H1 (cell line): Measurements from ENCODE around the gene SEPTIN2. TPM values are rescaled to one million over a fixed set of nuclear protein-coding genes. Genes with fewer than 3 reads are reported as not detected.

ENCODE experiments used
- CTCF ChIA-PET: fragments of 300-600 bp; sonication (Branson Sonifier 250); formaldehyde crosslinking; loops from one replicate; lab custom pipeline; 2021; ENCODE audit not compliant: partially characterized antibody; lab: Charles Lee
- POLR2A ChIA-PET: fragments of 300-600 bp; sonication (Branson Sonifier 250); formaldehyde crosslinking; loops from one replicate; lab custom pipeline; 2021; ENCODE audit warnings: inconsistent platforms; ENCODE audit not compliant: partially characterized antibody; lab: Charles Lee
- DNase-seq, 2 experiments: peaks; one replicate each; pipeline versions ENCODE4 v3.0.0 to v3.0.0-alpha.2; 2010 to 2022; ENCODE audit warnings: low spot score in 2 of 2, low read depth in 1 of 2, mixed read lengths in 1 of 2
- FAIRE-seq: peaks from 2 replicates; lab custom pipeline; 2011; peaks lifted over from hg19 to GRCh38; lab: Jason Lieb, UNC
- H2AFZ ChIP-seq: 2 replicates; pipeline ENCODE4 v1.8.1; 2012; ENCODE audit warnings: low read length, inconsistent platforms
- H2AK5ac ChIP-seq: 2 replicates; pipeline ENCODE4 v1.6.1; 2013; ENCODE audit warnings: low read depth, low read length
- H2BK120ac ChIP-seq: replicated peaks from 2 replicates; pipeline ENCODE3; 2013; ENCODE audit warnings: low read depth, low read length, inconsistent platforms
- H2BK12ac ChIP-seq: 2 replicates; pipeline ENCODE4 v1.6.1; 2013; ENCODE audit warnings: low read depth, low read length
- H2BK15ac ChIP-seq: 2 replicates; pipeline ENCODE4 v1.6.1; 2013; ENCODE audit warnings: low read length
- H2BK20ac ChIP-seq: 2 replicates; pipeline ENCODE4 v1.6.1; 2013; ENCODE audit warnings: low read length
- H2BK5ac ChIP-seq: 2 replicates; pipeline ENCODE4 v1.6.1; 2013; ENCODE audit warnings: low read depth, low read length
- H3K14ac ChIP-seq: 2 replicates; pipeline ENCODE4 v1.6.1; 2013; ENCODE audit warnings: inconsistent platforms; ENCODE audit not compliant: insufficient read length
- H3K18ac ChIP-seq: 2 replicates; pipeline ENCODE4 v1.6.1; 2013; ENCODE audit warnings: low read length; ENCODE audit errors: extremely low read depth
- H3K23ac ChIP-seq: 2 replicates; pipeline ENCODE4 v1.6.1; 2013; ENCODE audit warnings: inconsistent platforms; ENCODE audit not compliant: insufficient read length
- H3K23me2 ChIP-seq: 2 replicates; pipeline ENCODE4 v1.6.1; 2013; ENCODE audit warnings: low read depth, low read length
- H3K27ac ChIP-seq: 2 replicates; pipeline ENCODE4 v1.6.1; 2011; ENCODE audit warnings: low read depth, low read length, inconsistent platforms
- H3K27me3 ChIP-seq, 4 experiments: replicated peaks in 1 of 4; 1 replicate in 1 of 4; 2 replicates in 3 of 4; pipeline versions ENCODE4 v1.6.1 to v1.8.1; 2011 to 2013; ENCODE audit warnings: low read length in 3 of 4, mild to moderate bottlenecking in 3 of 4, inconsistent platforms in 2 of 4, mixed read lengths in 2 of 4, moderate library complexity in 1 of 4; ENCODE audit not compliant: control insufficient read depth in 3 of 4, insufficient read depth in 3 of 4; ENCODE audit errors: extremely low read depth in 1 of 4
- H3K36me3 ChIP-seq, 4 experiments: 2 replicates each; pipeline versions ENCODE4 v1.6.1 to v1.8.1; 2011 to 2013; ENCODE audit warnings: mild to moderate bottlenecking in 4 of 4, low read length in 3 of 4, moderate library complexity in 2 of 4, control low read depth in 1 of 4, inconsistent platforms in 1 of 4; ENCODE audit not compliant: insufficient read depth in 4 of 4, control insufficient read depth in 2 of 4
- H3K4ac ChIP-seq: replicated peaks from 2 replicates; pipeline ENCODE3; 2013; ENCODE audit warnings: low read length, low read depth, mixed read lengths, inconsistent platforms; ENCODE audit not compliant: insufficient read length
- H3K4me1 ChIP-seq, 4 experiments: replicated peaks in 1 of 4; 1 replicate in 1 of 4; 2 replicates in 3 of 4; pipeline versions ENCODE4 v1.6.1 to v1.8.1; 2011 to 2013; ENCODE audit warnings: low read length in 3 of 4, inconsistent platforms in 2 of 4, mixed read lengths in 1 of 4; ENCODE audit not compliant: insufficient read depth in 4 of 4, control insufficient read depth in 3 of 4
- H3K4me2 ChIP-seq, 2 experiments: 2 replicates each; pipeline versions ENCODE4 v1.6.1 to v1.8.1; 2011 to 2013; ENCODE audit warnings: low read depth in 2 of 2, low read length in 2 of 2, control low read depth in 1 of 2, inconsistent platforms in 1 of 2, mild to moderate bottlenecking in 1 of 2; ENCODE audit not compliant: insufficient read depth in 1 of 2
- H3K4me3 ChIP-seq, 4 experiments: fragments of 200-600, 300-600 bp in 1 of 4; sonication (generic), shearing (Covaris generic), sonication (Bioruptor Twin) in 1 of 4; 2 replicates each; pipeline versions ENCODE4 v1.5.1 to v1.8.1; 2011 to 2016; ENCODE audit warnings: low read length in 4 of 4, low read depth in 3 of 4, control low read depth in 2 of 4, inconsistent platforms in 2 of 4, mild to moderate bottlenecking in 2 of 4, mixed read lengths in 1 of 4, moderate library complexity in 1 of 4; ENCODE audit not compliant: insufficient read depth in 2 of 4; ENCODE audit errors: extremely low read depth in 1 of 4
- H3K56ac ChIP-seq: replicated peaks from 2 replicates; pipeline ENCODE3; 2013; ENCODE audit warnings: low read depth, mild to moderate bottlenecking, mixed read lengths, low read length, inconsistent platforms; ENCODE audit not compliant: insufficient read length
- H3K79me1 ChIP-seq: 2 replicates; pipeline ENCODE4 v1.6.1; 2013; ENCODE audit warnings: low read depth, low read length, control low read depth
- H3K79me2 ChIP-seq, 2 experiments: 2 replicates each; pipeline versions ENCODE4 v1.6.1 to v1.8.1; 2012 to 2013; ENCODE audit warnings: low read length in 2 of 2, mild to moderate bottlenecking in 2 of 2, inconsistent platforms in 1 of 2; ENCODE audit not compliant: insufficient read depth in 2 of 2, control insufficient read depth in 1 of 2
- H3K9ac ChIP-seq, 4 experiments: replicated peaks in 1 of 4; 1 replicate in 1 of 4; 2 replicates in 3 of 4; pipeline versions ENCODE4 v1.6.1 to v1.8.1; 2011 to 2013; ENCODE audit warnings: low read depth in 3 of 4, low read length in 3 of 4, control low read depth in 2 of 4, mild to moderate bottlenecking in 2 of 4, moderate library complexity in 2 of 4, inconsistent platforms in 1 of 4; ENCODE audit errors: extremely low read depth in 1 of 4
- H3K9me3 ChIP-seq, 2 experiments: 2 replicates each; pipeline versions ENCODE4 v1.6.1 to v1.8.1; 2012 to 2013; ENCODE audit warnings: mild to moderate bottlenecking in 2 of 2, moderate library complexity in 2 of 2, control low read depth in 1 of 2, inconsistent platforms in 1 of 2, low read depth in 1 of 2, low read length in 1 of 2, mixed read lengths in 1 of 2; ENCODE audit not compliant: insufficient read depth in 2 of 2
- H4K20me1 ChIP-seq, 2 experiments: replicated peaks in 1 of 2; 2 replicates each; pipeline versions ENCODE3 to v1.8.1; 2011 to 2013; ENCODE audit warnings: inconsistent platforms in 2 of 2, low read length in 2 of 2, mild to moderate bottlenecking in 1 of 2; ENCODE audit not compliant: insufficient read depth in 2 of 2, control insufficient read depth in 1 of 2
- H4K5ac ChIP-seq: 2 replicates; pipeline ENCODE4 v1.6.1; 2013; ENCODE audit warnings: low read length, low read depth, mixed read lengths, inconsistent platforms; ENCODE audit not compliant: insufficient read length
- H4K8ac ChIP-seq: 2 replicates; pipeline ENCODE4 v1.8.0; 2013; ENCODE audit warnings: mild to moderate bottlenecking, moderate library complexity, low read length, inconsistent platforms; ENCODE audit not compliant: insufficient read depth; ENCODE audit errors: extremely low read depth
- H4K91ac ChIP-seq: replicated peaks from 2 replicates; pipeline ENCODE3; 2013; ENCODE audit warnings: low read length, mixed read lengths, inconsistent platforms; ENCODE audit not compliant: insufficient read length
- ATF3 ChIP-seq: IDR thresholded peaks from 2 replicates; pipeline ENCODE4 v1.6.1; 2011; ENCODE audit warnings: low read depth, mild to moderate bottlenecking, low read length; ENCODE audit not compliant: insufficient read depth
- HDAC2 ChIP-seq, 2 experiments: fragments of 300-600 bp in 1 of 2; sonication (generic) in 1 of 2; IDR thresholded peaks; 2 replicates each; pipeline ENCODE4 v1.6.1; 2011 to 2012; ENCODE audit warnings: low read depth in 2 of 2, low read length in 2 of 2, mild to moderate bottlenecking in 2 of 2, moderate library complexity in 2 of 2, borderline replicate concordance in 1 of 2, inconsistent platforms in 1 of 2
- KDM1A ChIP-seq: fragments of 200-600, 300-600 bp; sonication (generic); IDR thresholded peaks from 2 replicates; pipeline ENCODE4 v1.7.1; 2016; ENCODE audit warnings: mild to moderate bottlenecking, low read length, borderline replicate concordance
- NANOG ChIP-seq: IDR thresholded peaks from 2 replicates; pipeline ENCODE4 v1.6.1; 2011; ENCODE audit warnings: low read length, low read depth, mild to moderate bottlenecking, inconsistent platforms; ENCODE audit not compliant: insufficient read depth, poor library complexity, severe bottlenecking
- PHF8 ChIP-seq: fragments of 200-600 bp; sonication (generic); conservative IDR thresholded peaks from 2 replicates; pipeline ENCODE4 v1.7.1; 2012; ENCODE audit warnings: low read depth, mild to moderate bottlenecking, inconsistent platforms, low read length, moderate library complexity
- RXRA ChIP-seq: IDR thresholded peaks from 2 replicates; pipeline ENCODE4 v1.6.1; 2011; ENCODE audit warnings: low read depth, mild to moderate bottlenecking, low read length, moderate library complexity; ENCODE audit not compliant: insufficient read depth
- SP4 ChIP-seq: IDR thresholded peaks from 2 replicates; pipeline ENCODE4 v1.6.1; 2012; ENCODE audit warnings: low read length, inconsistent platforms
- TCF12 ChIP-seq: IDR thresholded peaks from 2 replicates; pipeline ENCODE4 v1.6.1; 2011; ENCODE audit warnings: low read depth, mild to moderate bottlenecking, low read length
- TEAD4 ChIP-seq: IDR thresholded peaks from 2 replicates; pipeline ENCODE4 v1.6.1; 2012; ENCODE audit warnings: low read depth, low read length, inconsistent platforms, mixed read lengths
- YY1 ChIP-seq: IDR thresholded peaks from 2 replicates; pipeline ENCODE4 v1.6.1; 2011; ENCODE audit warnings: low read depth, mild to moderate bottlenecking, low read length
- WGBS, 2 experiments: shearing (Covaris generic) in 1 of 2; methylation state at CpG; one replicate each; pipeline versions ENCODE4 v1.1.6 to v1.1.7; 2013 to 2015; ENCODE audit warnings: low lambda C conversion rate in 2 of 2, mixed read lengths in 2 of 2, inconsistent platforms in 1 of 2, low coverage in 1 of 2, missing lambda C conversion rate in 1 of 2; ENCODE audit not compliant: insufficient replicate concordance in 2 of 2, insufficient coverage in 1 of 2, insufficient read length in 1 of 2; ENCODE audit errors: extremely low coverage in 1 of 2, missing lambda C conversion rate in 1 of 2; 5-methylcytosine and 5-hydroxymethylcytosine counted together
- polyA plus RNA-seq, 7 experiments: library from polyadenylated mRNA; depleted of rRNA in 3 of 7; stranded (reverse) in 5 of 7; unstranded in 2 of 7; fragments of >200 nt in 5 of 7; fragments of 200-250 nt in 2 of 7; gene quantifications; 1 replicate in 5 of 7; 2 replicates in 1 of 7; 4 replicates in 1 of 7; pipeline versions ENCODE4 v1.2.1 to v1.2.3, GENCODE V29; 2011 to 2013; ENCODE audit warnings: missing spikeins in 2 of 7, mixed read lengths in 2 of 7
- total RNA-seq: library from RNA; stranded (reverse); fragmentation: NEBNext Ultra II Directional; extraction: Animal tissue kit (Norgen Biotek cat#: 25700); gene quantifications from 2 replicates; pipeline ENCODE4 v1.2.1, GENCODE V29; 2021

Gene SEPTIN2
- total and polyA plus RNA-seq, 2 of the 8 experiments (the other 6 are each of a cell fraction or from before 2014, with no cell fraction given): 392 to 650 TPM

- no peak overlapping the region for H3K4ac ChIP-seq
- H4K91ac ChIP-seq: no peak overlapping the region
- H3K18ac ChIP-seq: no peak overlapping the region
- no peaks in the 10 kb centered on the region for H3K36me3 ChIP-seq
- no peak overlapping the region for H2BK120ac ChIP-seq
- no peak overlapping the region for H2BK12ac ChIP-seq
- ChIA-PET POLR2A (interaction anchor here (0.6 to 1.0 kb wide), 2 partner anchors 9 to 11 kb away, joined by 3 to 4 read pairs; no protein-coding TSS in a partner anchor), CTCF (interaction anchor here (0.6 kb wide), 1 partner anchor 51 kb away, joined by 3 read pairs; no protein-coding TSS in a partner anchor)
- H3K56ac ChIP-seq: no peak overlapping the region
- DNase-seq (peak in 1 of 2 experiments; percentile 28), FAIRE-seq (no peak)
- H3K27ac ChIP-seq: no peak overlapping the region; the same call in 1 of the 2 replicates
- no peak overlapping the region for H3K4me3 ChIP-seq
- no peaks in the 10 kb centered on the region for H3K9me3 ChIP-seq
- 82% methylated on average over 2 of the region's 2 CpGs; no CpG with 5 or more reads in 1 of the 2 experiments for WGBS, 2 experiments
- no peak overlapping the region for H2BK5ac ChIP-seq
- H4K5ac ChIP-seq: no peak overlapping the region
- no peak overlapping the region for H2AK5ac ChIP-seq
- H2BK15ac ChIP-seq: no peak overlapping the region
- no peak overlapping the region for H2AFZ ChIP-seq
- peaks cover 3% of the 10 kb centered on the region; the same call in 1 of the 2 replicates for H3K23me2 ChIP-seq
- H4K20me1 ChIP-seq: peaks cover 2 to 23% of the 10 kb centered on the region in 2 experiments
- H3K14ac ChIP-seq: no peak overlapping the region
- H3K23ac ChIP-seq: no peak overlapping the region
- peaks cover 67 to 100% of the 10 kb centered on the region in 2 experiments for H3K79me2 ChIP-seq
- H2BK20ac ChIP-seq: no peak overlapping the region
- H3K79me1 ChIP-seq: peaks cover 12% of the 10 kb centered on the region
- H3K4me1 ChIP-seq: peaks cover 0 to 7% (median 2%) of the 10 kb centered on the region in 4 experiments; a peak in 4 of 7 replicates
- no peak overlapping the region for H3K9ac ChIP-seq
- H3K4me2 ChIP-seq: no peak overlapping the region
- H3K27me3 ChIP-seq: no peaks in the 10 kb centered on the region
- no peak overlapping the region for H4K8ac ChIP-seq
- TF ChIP-seq KDM1A (no peak), HDAC2 (IDR thresholded peaks at IDR 0.05; ENCODE audit: borderline replicate concordance in 1 of 2, low read depth in 2 of 2, low read length in 2 of 2) (no peak), RXRA (no peak), PHF8 (no peak), SP4 (no peak), NANOG (no peak), TCF12 (no peak), ATF3 (no peak), TEAD4 (no peak), YY1 (no peak)
These were observed 6.0 kb upstream of the SEPTIN2 start for GRCh38 chr2:241309684-241310117.
